Heart left ventricle (tissue), 16 donors: Measurements from ENCODE around the gene CPA1. TPM values are rescaled to one million over a fixed set of nuclear protein-coding genes. Genes with fewer than 3 reads are reported as not detected.
A peak's percentile ranks its signal among the peaks of the same experiment; 100 is the strongest.

ENCODE experiments used
- ATAC-seq, 4 donors: fragments of 200-7000 bp; cut with Tn5 transposase; one replicate each; pipeline ENCODE4 v1.9.1; 2020 to 2022; ENCODE audit warnings: moderate library complexity in 4 of 4, mild to moderate bottlenecking in 3 of 4, moderate number of reproducible peaks in 1 of 4
- DNase-seq, 5 donors: peaks; one replicate each; pipeline ENCODE4 v3.0.0-alpha.2; 2020
- H3K27ac ChIP-seq, 12 donors: fragments of 200-600 bp; sonication (generic) in 4 of 12; one replicate each; pipeline versions ENCODE4 v1.5.0 to v1.8.0; 2016 to 2022; ENCODE audit warnings: mild to moderate bottlenecking in 2 of 12
- H3K27me3 ChIP-seq, 9 donors: fragments of 200-600 bp; sonication (generic) in 2 of 9; one replicate each; pipeline versions ENCODE4 v1.5.1 to v1.8.0; 2016 to 2022; ENCODE audit warnings: mild to moderate bottlenecking in 3 of 9
- H3K36me3 ChIP-seq, 9 donors: fragments of 200-600 bp; sonication (generic) in 2 of 9; one replicate each; pipeline versions ENCODE4 v1.5.0 to v1.8.0; 2018 to 2022; ENCODE audit warnings: mild to moderate bottlenecking in 2 of 9
- H3K4me1 ChIP-seq, 12 donors: fragments of 200-600 bp; sonication (generic) in 4 of 12; one replicate each; pipeline versions ENCODE4 v1.5.0 to v1.8.0; 2016 to 2022; ENCODE audit warnings: mild to moderate bottlenecking in 3 of 12
- H3K4me3 ChIP-seq, 12 donors: fragments of 200-600 bp; sonication (generic) in 4 of 12; one replicate each; pipeline versions ENCODE4 v1.5.0 to v1.8.0; 2017 to 2022; ENCODE audit warnings: mild to moderate bottlenecking in 9 of 12, moderate library complexity in 4 of 12
- H3K9me3 ChIP-seq, 12 donors: fragments of 200-600 bp; sonication (generic) in 4 of 12; one replicate each; pipeline versions ENCODE4 v1.5.0 to v1.8.0; 2016 to 2022; ENCODE audit warnings: mild to moderate bottlenecking in 1 of 12
- POLR2A ChIP-seq, 2 donors: fragments of 450-650 bp; IDR thresholded peaks; one replicate each; pipeline ENCODE4 v1.6.1; 2017; ENCODE audit warnings: antibody characterized with exemption in 2 of 2, mild to moderate bottlenecking in 2 of 2, moderate library complexity in 2 of 2
- WGBS, 4 donors: extraction: QIAGEN DNeasy Blood & Tissue Kit in 2 of 4; methylation state at CpG; one replicate each; pipeline versions ENCODE4 v1.1.5 to v1.1.7; 2013 to 2018; 5-methylcytosine and 5-hydroxymethylcytosine counted together
- intact Hi-C, 10 donors: fragments of 100-400 bp; cut with DNase I; formaldehyde crosslinking; loops; one replicate each; pipeline versions ENCODE4 v1.11.1 to v1.14.2; 2022
- polyA plus RNA-seq, 2 donors: library from polyadenylated mRNA; stranded (reverse); fragments of 200-250 nt; gene quantifications; one replicate each; pipeline ENCODE4 v1.2.3, GENCODE V29; 2013
- total RNA-seq, 9 donors: library from RNA; depleted of rRNA in 2 of 9; stranded (reverse); fragments of >200 nt in 2 of 9; fragmentation: NEBNext Ultra II Directional in 3 of 9; extraction: Animal tissue kit (Norgen Biotek cat#: 25700) in 3 of 9; gene quantifications; one replicate each; pipeline versions ENCODE4 v1.1.0 to v1.2.4, GENCODE V29; 2016 to 2023
- TF ChIP-seq, protein P1 (sequence below), 12 donors: fragments of 200-600 bp; sonication (generic) in 4 of 12; IDR thresholded peaks; one replicate each; pipeline versions ENCODE4 v1.5.0 to v1.8.0; 2018 to 2022; ENCODE audit warnings: antibody characterized with exemption in 12 of 12, mild to moderate bottlenecking in 5 of 12
- donor health status: ischemic (EF 13 %, LVEDD 7.1; RV severe dilation, severe dysfunction).
- donor health status: healthy with polysubstance abuse.
- donor health status: DM: no; HTN: yes; CAD: no.
- donor health status: DM: no; HTN: no; CAD: no.
- donor health status: ischemic (EF 25% LVEDD 6.9; RV normal size, moderate dysfunction).
- donor health status: ischemic (EF 25% LVEDD 5.7; RV mildly dilated, moderate dysfunction).
- donor health status: healthy.
- donor health status: DM: yes; HTN: yes; CAD: no.
- donor health status: ischemic (EF 35%, LVEDD 5.7; RV mildly dilated, moderate dysfunction).
- donor health status: nonischemic (EF 11% LVEDD 7.7; RV severe dilation, severe dysfunction).
- donor health status: DM: yes; HTN: yes; CAD: no.
- donor health status: PGD.
- donor health status: ischemic (EF 29% LVEDD 5.4; RV normal size, mild dysfunction).
- donor health status: nonischemic (EF 23%, LVEDD 6.1; RV moderate dilation, normal function).

Gene CPA1
- total and polyA plus RNA-seq, 11 donors, result 0.29 to 3.8 (median 3.0) TPM; not detected in 5

DNA sequence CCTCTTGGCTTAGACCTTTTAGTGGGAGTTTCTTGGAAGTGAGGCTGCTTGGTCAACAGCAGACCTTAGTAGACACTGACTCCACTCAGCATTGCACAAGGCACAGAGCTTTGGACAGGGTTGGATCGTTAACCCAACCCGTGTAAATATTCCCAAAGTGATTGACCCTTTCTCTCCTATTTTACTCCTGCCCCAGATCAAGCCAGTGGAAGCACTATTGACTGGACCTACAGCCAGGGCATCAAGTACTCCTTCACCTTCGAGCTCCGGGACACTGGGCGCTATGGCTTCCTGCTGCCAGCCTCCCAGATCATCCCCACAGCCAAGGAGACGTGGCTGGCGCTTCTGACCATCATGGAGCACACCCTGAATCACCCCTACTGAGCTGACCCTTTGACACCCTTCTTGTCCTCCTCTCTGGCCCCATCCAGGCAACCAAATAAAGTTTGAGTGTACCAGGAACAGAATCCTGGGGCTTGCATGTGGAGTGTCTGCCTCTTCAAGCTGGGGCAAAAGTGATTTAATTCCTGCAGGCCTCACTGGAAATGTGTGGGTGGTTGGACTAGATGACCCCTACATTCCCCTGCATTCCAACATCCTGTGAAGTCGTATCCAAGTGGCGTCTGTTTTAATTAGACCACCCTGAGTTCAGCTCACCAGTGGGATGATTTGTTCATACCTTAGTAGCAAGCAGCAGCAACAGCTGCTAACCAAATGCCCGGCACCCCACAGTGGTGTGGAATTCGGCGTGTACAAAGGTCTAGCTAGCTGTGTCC is 7.5 kb downstream of the CPA1 start:
- TF ChIP-seq, protein P1, sequence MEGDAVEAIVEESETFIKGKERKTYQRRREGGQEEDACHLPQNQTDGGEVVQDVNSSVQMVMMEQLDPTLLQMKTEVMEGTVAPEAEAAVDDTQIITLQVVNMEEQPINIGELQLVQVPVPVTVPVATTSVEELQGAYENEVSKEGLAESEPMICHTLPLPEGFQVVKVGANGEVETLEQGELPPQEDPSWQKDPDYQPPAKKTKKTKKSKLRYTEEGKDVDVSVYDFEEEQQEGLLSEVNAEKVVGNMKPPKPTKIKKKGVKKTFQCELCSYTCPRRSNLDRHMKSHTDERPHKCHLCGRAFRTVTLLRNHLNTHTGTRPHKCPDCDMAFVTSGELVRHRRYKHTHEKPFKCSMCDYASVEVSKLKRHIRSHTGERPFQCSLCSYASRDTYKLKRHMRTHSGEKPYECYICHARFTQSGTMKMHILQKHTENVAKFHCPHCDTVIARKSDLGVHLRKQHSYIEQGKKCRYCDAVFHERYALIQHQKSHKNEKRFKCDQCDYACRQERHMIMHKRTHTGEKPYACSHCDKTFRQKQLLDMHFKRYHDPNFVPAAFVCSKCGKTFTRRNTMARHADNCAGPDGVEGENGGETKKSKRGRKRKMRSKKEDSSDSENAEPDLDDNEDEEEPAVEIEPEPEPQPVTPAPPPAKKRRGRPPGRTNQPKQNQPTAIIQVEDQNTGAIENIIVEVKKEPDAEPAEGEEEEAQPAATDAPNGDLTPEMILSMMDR (IDR thresholded peaks at IDR 0.05), result no peak
- TF ChIP-seq POLR2A (IDR thresholded peaks at IDR 0.05), result no peak
- DNase-seq (no peak), ATAC-seq (peak in 1 of 4 donors; percentile 38)
- Histone ChIP-seq H3K36me3 (no peaks in the 10 kb centered on the region), H3K4me3 (no peak overlapping the region), H3K27me3 (no peaks in the 10 kb centered on the region), H3K9me3 (peaks cover 0 to 4% (median 0%) of the 10 kb centered on the region in 12 donors), H3K27ac (no peak overlapping the region), H3K4me1 (peaks cover 0 to 6% (median under 1%) of the 10 kb centered on the region in 12 donors)
- intact Hi-C loops, result loop anchor here in 1 of 10 donors (10.0 kb wide), 1 partner anchor 63 kb away; no protein-coding TSS in a partner anchor
- WGBS, 4 donors, result 77 to 90% (median 87%) methylated on average over 9 to 12 of the region's 12 CpGs

DNA sequence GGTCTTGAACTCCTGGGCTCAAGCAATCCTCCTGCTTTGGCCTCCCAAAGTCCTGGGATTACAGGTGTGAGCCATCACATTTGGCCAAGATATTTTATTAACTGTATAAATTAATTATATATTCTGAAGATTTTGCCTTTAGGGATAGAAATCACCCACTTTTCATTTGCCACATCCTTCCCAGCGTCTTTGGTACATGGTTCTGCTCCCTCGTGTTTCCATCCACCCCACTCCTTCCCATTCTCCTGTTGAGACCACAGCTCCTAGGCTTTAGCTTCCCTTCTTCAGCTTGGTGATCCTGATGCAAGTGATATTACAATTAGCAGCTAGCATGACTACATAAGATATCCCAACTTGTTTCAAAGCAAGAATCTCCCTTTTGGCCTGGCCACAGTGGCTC is 8.4 kb downstream of the CPA1 start:
- Histone ChIP-seq H3K4me3 (no peak overlapping the region), H3K9me3 (peaks cover 0 to 4% (median 0%) of the 10 kb centered on the region in 12 donors), H3K4me1 (peaks cover 0 to 14% (median 4%) of the 10 kb centered on the region in 12 donors), H3K36me3 (no peaks in the 10 kb centered on the region), H3K27ac (no peak overlapping the region), H3K27me3 (no peaks in the 10 kb centered on the region)
- intact Hi-C loops, result loop anchor here in 1 of 10 donors (10.0 kb wide), 1 partner anchor 64 kb away; no protein-coding TSS in a partner anchor
- no peak for ATAC-seq
- WGBS, 4 donors, result 73 to 99% (median 94%) methylated on average over 2 of the region's 2 CpGs
- DNase-seq, result no peak
- no peak for TF ChIP-seq POLR2A (IDR thresholded peaks at IDR 0.05)
- TF ChIP-seq, protein P1 (IDR thresholded peaks at IDR 0.05), result no peak

DNA sequence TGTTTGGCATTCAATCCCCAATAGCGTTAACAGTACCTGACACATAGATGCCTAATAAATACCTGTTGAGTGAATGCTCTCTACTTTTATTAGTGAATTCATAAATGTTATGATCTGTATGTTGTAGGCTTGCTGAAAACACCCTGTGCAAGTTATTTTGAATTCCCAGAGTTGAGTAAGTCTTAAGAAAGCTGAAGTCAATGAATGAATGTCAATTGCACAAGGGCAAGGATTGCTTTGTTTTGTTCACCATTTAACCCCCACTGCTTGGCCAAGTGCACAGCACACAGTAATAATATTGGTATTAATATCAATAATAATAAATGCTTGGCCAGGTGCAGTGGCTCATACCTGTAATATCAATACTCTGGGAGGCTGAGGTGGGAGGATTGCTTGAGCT is 10.2 kb downstream of the CPA1 start:
- H3K9me3 ChIP-seq, result peaks cover 0 to 4% (median 0%) of the 10 kb centered on the region in 12 donors
- H3K4me3 ChIP-seq, result no peak overlapping the region
- H3K27me3 ChIP-seq, result no peaks in the 10 kb centered on the region
- DNase-seq (no peak), ATAC-seq (no peak)
- H3K36me3 ChIP-seq, result no peaks in the 10 kb centered on the region
- no peak overlapping the region for H3K27ac ChIP-seq
- peaks cover 0 to 14% (median 6%) of the 10 kb centered on the region in 12 donors for H3K4me1 ChIP-seq
- 99 to 100% (median 99%) methylated on average over 1 of the region's 1 CpG for WGBS, 4 donors
- TF ChIP-seq, protein P1 (IDR thresholded peaks at IDR 0.05), result no peak
- TF ChIP-seq POLR2A (IDR thresholded peaks at IDR 0.05), result no peak
- intact Hi-C loops, result no loop called here

DNA sequence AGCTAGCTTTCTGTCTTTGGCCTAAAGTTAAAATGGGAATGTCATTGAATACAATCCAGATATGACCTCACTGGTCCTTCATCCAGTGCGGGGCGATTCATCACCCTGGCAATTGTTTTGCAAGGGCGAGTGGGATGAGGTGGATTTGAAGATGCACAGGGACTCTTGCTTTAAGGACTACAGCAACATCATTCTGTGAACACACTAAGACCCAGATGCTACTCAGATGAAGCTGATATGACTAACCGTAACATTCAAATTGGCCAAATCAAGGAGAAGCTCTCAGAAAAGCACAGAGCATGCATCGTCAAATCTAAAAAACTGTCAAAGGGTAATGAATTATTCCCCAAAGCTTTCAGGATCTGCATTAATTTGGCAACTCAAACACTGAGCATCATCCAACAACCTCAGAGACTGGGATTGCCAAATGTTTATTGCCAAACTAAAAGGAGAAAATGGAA is 12.8 kb downstream of the CPA1 start:
- DNase-seq, result no peak
- intact Hi-C loops, result no loop called here
- H3K9me3 ChIP-seq, result peaks cover 0 to 4% (median 0%) of the 10 kb centered on the region in 12 donors
- peak in 3 of 4 donors; percentile 36 to 83 (median 36) for ATAC-seq
- H3K4me1 ChIP-seq, result peaks cover 0 to 14% (median 6%) of the 10 kb centered on the region in 12 donors
- 55 to 69% (median 60%) methylated on average over 5 of the region's 5 CpGs for WGBS, 4 donors
- peaks cover 0 to 5% (median 0%) of the 10 kb centered on the region in 9 donors for H3K36me3 ChIP-seq
- H3K4me3 ChIP-seq, result no peak overlapping the region
- peak overlapping the region in 5 of 12 donors; percentile 3 to 69 (median 35) for H3K27ac ChIP-seq
- H3K27me3 ChIP-seq, result no peaks in the 10 kb centered on the region
- TF ChIP-seq, protein P1 (IDR thresholded peaks at IDR 0.05), result no peak
